Uterus (tissue), 2 donors: ENCODE results near the gene NOMO2.
"Not testable (repeated sequence)": the region's sequence is repeated elsewhere in the genome, so short reads cannot be mapped to it uniquely, and the experiment has no call there.

Experiments used
- CTCF ChIP-seq, 4 experiments: fragments of 200-600 bp in 2 of 4; fragments of 450-650 bp in 2 of 4; sonication (generic) in 2 of 4; IDR thresholded peaks; one replicate each; pipeline ENCODE4 v1.5.1; 2016 to 2019; ENCODE audit warnings: antibody characterized with exemption in 4 of 4, mild to moderate bottlenecking in 2 of 4, moderate library complexity in 1 of 4
- POLR2A ChIP-seq, 2 donors: fragments of 450-650 bp; IDR thresholded peaks; one replicate each; pipeline ENCODE4 v1.6.1; 2016; ENCODE audit warnings: antibody characterized with exemption in 2 of 2, mild to moderate bottlenecking in 1 of 2, moderate library complexity in 1 of 2

GRCh38 chr16:18585789-18586188 lies 23.9 kb upstream of the NOMO2 start:
- TF ChIP-seq CTCF, POLR2A (IDR thresholded peaks at IDR 0.05): not testable (repeated sequence)
